Activated naive CD4-positive, alpha-beta T cell treated with anti-CD3 and anti-CD28 coated beads, Interleukin-2, amount 10 ng/mL, durations not matched to agents 7 days and 5 days (primary cell): ENCODE results near the gene CHM.

Experiments
- CTCF ChIA-PET: fragments of 350-600 bp; sonication (Branson Sonifier 250); formaldehyde crosslinking; loops from one replicate; lab custom pipeline; 2021; ENCODE audit warnings: antibody characterized with exemption; lab: Charles Lee
- DNase-seq: peaks from one replicate; pipeline ENCODE4 v3.0.0-alpha.2; 2020
- H3K27ac Mint-ChIP-seq: one replicate; pipeline ENCODE4 v1.8.0; 2021; ENCODE audit warnings: mild to moderate bottlenecking, moderate library complexity, mixed read lengths
- H3K27me3 Mint-ChIP-seq: one replicate; pipeline ENCODE4 v1.8.0; 2021; ENCODE audit warnings: mild to moderate bottlenecking, mixed read lengths
- H3K36me3 Mint-ChIP-seq: one replicate; pipeline ENCODE4 v1.8.0; 2021; ENCODE audit warnings: mixed read lengths
- H3K4me1 Mint-ChIP-seq: one replicate; pipeline ENCODE4 v1.8.0; 2021; ENCODE audit warnings: mixed read lengths
- H3K4me3 Mint-ChIP-seq: one replicate; pipeline ENCODE4 v1.8.0; 2021; ENCODE audit warnings: mild to moderate bottlenecking, moderate library complexity, mixed read lengths
- H3K9me3 Mint-ChIP-seq: one replicate; pipeline ENCODE4 v1.8.0; 2021; ENCODE audit warnings: mixed read lengths

The CHM gene

DNA sequence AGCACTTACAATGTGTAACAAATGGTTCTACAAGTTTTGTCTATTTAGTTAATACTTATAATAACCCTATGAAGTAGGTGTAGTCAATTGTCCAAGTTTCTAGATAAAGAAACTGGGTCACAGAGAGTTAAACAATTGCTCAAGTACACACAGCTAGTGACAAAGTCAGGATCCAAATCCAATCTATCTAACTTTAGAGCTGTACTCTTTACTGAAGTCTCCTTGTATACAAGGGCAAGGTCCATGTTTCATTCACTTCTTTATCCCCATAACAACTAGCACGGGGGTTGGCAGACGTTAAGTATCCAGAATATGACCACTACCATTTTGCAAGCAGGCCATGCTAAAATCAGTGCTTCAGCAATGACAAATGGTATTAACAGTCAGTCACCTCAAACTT is 141.0 kb downstream of the CHM start:
- Mint-ChIP-seq H3K4me1 (no peaks in the 10 kb centered on the region), H3K27ac (no peak overlapping the region), H3K9me3 (no peaks in the 10 kb centered on the region), H3K36me3 (peaks cover 2% of the 10 kb centered on the region), H3K27me3 (no peaks in the 10 kb centered on the region), H3K4me3 (no peak overlapping the region)
- CTCF ChIA-PET = no interaction called here
- DNase-seq = no peak

DNA sequence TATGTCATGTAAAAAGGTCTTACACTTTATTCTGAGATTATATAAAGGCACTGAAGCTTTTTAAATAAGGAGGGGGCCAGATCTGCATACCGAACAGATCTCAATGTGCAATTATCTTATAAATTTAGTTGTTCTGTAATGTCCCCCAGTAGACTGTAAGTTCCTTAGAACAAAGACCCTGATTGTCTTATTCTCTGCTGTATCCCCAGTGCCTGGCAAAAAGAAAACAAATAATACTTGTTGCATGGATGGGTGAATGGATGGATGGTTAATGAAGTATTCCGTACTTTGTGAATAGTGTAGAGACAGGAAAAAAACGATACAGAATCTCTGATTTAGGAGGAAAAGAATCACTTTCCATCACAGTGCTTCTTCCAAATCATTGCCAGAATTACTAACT is 141.5 kb downstream of the CHM start:
- CTCF ChIA-PET = no interaction called here
- Mint-ChIP-seq H3K4me1 (no peaks in the 10 kb centered on the region), H3K36me3 (peaks cover 1% of the 10 kb centered on the region), H3K27ac (no peak overlapping the region), H3K27me3 (no peaks in the 10 kb centered on the region), H3K9me3 (no peaks in the 10 kb centered on the region), H3K4me3 (no peak overlapping the region)
- DNase-seq = no peak

DNA sequence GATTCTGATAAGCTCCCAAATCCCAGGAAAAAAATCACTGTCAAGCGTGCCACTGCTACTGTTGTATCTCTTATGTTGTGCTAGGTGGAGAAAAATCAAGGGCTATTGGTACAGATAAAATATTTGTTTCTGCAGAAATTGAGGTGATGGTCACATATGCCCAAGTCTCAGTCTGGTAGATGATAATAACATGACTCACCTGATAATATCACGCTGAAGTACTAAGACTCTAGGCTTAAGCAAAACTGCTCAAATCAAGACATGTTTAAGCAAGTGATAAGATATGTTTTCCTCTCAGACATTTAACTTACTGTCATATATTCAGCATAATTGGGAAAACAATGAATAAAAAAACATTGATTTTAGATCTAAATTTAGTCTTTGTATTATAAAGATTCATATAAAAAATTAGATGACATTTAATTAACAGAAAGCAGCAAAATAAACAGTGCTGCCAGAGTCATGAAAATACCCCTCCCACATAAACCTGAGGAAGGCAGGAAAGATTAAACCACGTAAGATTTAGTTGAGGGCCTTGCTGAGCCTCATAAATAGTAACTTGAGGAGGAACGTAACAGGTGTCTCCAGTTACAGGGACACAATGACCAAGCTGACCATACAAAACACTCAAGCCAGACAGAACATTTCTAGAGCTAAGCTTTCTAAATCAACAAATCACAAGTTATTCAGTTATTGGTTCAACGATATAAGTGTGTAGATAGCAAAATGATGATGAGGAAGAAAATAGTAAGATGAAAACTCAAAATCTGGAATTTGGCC is 143.5 kb downstream of the CHM start:
- CTCF ChIA-PET = no interaction called here
- no peaks in the 10 kb centered on the region for H3K4me1 Mint-ChIP-seq
- H3K27me3 Mint-ChIP-seq = no peaks in the 10 kb centered on the region
- no peak for DNase-seq
- peaks cover 1% of the 10 kb centered on the region for H3K36me3 Mint-ChIP-seq
- H3K27ac Mint-ChIP-seq = no peak overlapping the region
- H3K9me3 Mint-ChIP-seq = no peaks in the 10 kb centered on the region
- no peak overlapping the region for H3K4me3 Mint-ChIP-seq

DNA sequence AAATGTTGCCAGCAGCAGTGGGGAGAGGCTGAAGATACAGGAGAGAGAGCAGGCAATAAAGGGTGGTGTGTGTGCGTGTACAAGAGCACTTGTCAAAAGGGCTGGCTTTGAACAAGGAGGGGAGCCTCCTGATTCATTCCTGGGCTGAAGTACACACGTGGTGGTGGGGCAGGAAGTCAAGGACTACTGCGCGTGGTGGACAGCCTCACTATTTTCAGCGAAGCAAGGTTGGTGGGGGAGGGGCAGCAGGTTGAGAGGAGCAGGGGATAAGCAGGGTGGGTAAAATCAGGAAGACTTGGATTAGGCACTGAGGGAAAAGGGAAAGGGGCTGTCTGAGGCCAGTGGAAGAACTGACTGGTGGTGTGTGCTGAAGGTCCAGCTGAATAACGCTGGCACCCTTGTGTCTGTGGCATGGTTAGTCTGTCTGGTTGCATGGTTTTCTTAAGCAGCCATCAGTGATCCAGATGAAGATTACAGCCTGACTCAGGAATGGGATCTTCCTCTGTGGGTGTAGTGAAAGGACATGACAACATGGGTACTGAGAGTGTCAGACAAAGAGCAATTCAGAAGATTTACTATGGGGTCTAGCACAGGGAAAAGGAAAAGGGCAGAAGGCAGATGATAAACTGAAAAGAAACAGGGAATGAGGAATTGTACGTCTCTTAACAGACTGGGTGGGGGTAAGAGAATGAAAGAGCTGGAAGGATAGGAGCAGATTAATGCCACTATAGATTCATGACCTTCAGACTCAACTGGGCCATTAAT is 149.8 kb downstream of the CHM start:
- H3K4me3 Mint-ChIP-seq = no peak overlapping the region

DNA sequence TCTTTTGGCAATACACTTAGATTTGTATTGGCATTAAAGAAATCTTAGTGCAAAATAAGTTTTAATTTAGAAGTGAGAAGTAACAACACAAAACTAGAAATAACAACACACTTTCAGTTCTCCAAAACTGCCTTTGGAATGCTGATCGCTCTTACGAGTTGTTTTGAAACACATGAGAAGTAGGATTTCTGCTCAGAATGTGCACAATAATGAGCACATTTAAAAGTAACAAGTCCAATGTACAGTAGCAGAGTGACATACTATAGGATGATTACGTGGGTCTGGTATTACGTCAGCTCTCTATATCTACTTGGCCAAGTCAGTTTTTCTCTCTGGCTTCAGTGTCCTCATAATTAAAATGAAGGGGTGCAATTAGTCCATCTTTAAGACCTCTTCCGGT is 164.8 kb downstream of the CHM start:
- no peak overlapping the region for H3K4me3 Mint-ChIP-seq
- peaks cover 7% of the 10 kb centered on the region for H3K36me3 Mint-ChIP-seq
- no peak overlapping the region for H3K27ac Mint-ChIP-seq
- no peak for DNase-seq
- no peaks in the 10 kb centered on the region for H3K4me1 Mint-ChIP-seq
- no peaks in the 10 kb centered on the region for H3K27me3 Mint-ChIP-seq
- no peaks in the 10 kb centered on the region for H3K9me3 Mint-ChIP-seq
- CTCF ChIA-PET = no interaction called here

More for the DNA sequence above, 149.8 kb downstream of the CHM start:
- no peak for DNase-seq
- no peaks in the 10 kb centered on the region for H3K9me3 Mint-ChIP-seq
- CTCF ChIA-PET = no interaction called here
- H3K27ac Mint-ChIP-seq = peak overlapping the region; percentile 24
- H3K36me3 Mint-ChIP-seq = peaks cover 10% of the 10 kb centered on the region
- no peaks in the 10 kb centered on the region for H3K27me3 Mint-ChIP-seq
- no peaks in the 10 kb centered on the region for H3K4me1 Mint-ChIP-seq

DNA sequence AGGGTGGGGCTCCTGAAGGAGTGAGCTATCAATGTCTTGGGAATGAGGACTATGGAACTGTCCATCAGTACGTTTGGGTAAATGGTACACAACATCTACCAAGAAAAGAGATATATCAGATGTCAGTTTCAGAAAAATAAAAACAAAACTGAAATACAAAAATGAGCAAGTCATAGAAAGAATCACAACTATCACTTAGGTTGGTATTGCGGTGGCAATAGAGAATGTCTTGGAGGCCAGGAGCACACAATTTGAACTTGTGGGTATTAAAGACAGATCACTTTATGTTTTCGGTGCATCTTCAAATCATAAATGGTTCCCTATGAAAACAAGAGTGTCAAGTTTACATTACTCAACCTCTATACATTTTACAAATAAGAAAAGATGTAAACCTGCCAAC is 176.8 kb downstream of the CHM start:
- H3K27ac Mint-ChIP-seq = no peak overlapping the region
- H3K4me3 Mint-ChIP-seq = no peak overlapping the region
- CTCF ChIA-PET = no interaction called here
- H3K27me3 Mint-ChIP-seq = no peaks in the 10 kb centered on the region
- DNase-seq = no peak
- H3K36me3 Mint-ChIP-seq = peaks cover 34% of the 10 kb centered on the region
- no peaks in the 10 kb centered on the region for H3K4me1 Mint-ChIP-seq
- peaks cover 8% of the 10 kb centered on the region for H3K9me3 Mint-ChIP-seq

DNA sequence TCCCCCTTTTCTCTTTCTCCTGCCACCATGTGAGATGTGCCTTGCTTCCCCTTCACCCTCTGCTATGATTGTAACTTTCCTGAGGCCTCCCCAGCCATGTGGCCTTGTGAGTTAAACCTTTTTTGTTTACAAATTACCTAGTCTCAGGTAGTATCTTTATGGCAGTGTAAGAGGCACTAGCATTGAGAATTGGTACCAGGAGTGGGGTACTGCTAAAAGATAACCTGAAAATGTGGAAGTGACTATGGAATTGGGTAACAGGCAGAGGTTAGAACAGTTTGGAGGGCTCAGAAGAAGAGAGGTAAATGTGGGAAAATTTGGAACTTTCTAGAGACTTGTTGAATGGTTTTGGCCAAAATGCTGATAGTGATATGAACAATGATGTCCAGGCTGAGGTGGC is 182.0 kb downstream of the CHM start:
- Mint-ChIP-seq H3K4me3 (no peak overlapping the region), H3K27ac (no peak overlapping the region), H3K4me1 (no peaks in the 10 kb centered on the region), H3K36me3 (peaks cover 46% of the 10 kb centered on the region), H3K27me3 (no peaks in the 10 kb centered on the region), H3K9me3 (peaks cover 12% of the 10 kb centered on the region)
- CTCF ChIA-PET = no interaction called here
- no peak for DNase-seq

DNA sequence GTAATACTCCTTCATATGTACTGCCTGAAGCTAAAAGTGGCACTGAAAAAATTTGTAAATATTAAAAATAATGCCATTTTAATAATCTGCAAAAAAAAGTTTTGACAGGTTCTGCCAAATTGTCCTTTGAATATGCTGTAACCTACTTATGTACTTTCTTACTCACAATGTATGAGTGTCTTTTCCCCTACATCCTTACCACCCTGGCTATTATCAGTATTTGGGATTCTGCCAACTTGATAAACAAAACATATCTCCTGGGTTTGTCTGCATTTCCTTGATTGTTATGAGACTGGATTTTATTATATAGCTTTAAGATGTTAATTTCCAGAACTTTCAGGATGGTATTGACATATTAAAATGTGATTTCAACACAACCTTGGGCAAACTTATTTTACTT is 187.9 kb downstream of the CHM start:
- no peaks in the 10 kb centered on the region for H3K9me3 Mint-ChIP-seq
- no peak for DNase-seq
- no peak overlapping the region for H3K4me3 Mint-ChIP-seq
- no peaks in the 10 kb centered on the region for H3K27me3 Mint-ChIP-seq
- CTCF ChIA-PET = interaction anchor here (0.6 kb wide), 1 partner anchor 91 kb away, joined by 3 read pairs; no protein-coding TSS in a partner anchor
- no peak overlapping the region for H3K27ac Mint-ChIP-seq
- peaks cover 9% of the 10 kb centered on the region for H3K36me3 Mint-ChIP-seq
- H3K4me1 Mint-ChIP-seq = no peaks in the 10 kb centered on the region

DNA sequence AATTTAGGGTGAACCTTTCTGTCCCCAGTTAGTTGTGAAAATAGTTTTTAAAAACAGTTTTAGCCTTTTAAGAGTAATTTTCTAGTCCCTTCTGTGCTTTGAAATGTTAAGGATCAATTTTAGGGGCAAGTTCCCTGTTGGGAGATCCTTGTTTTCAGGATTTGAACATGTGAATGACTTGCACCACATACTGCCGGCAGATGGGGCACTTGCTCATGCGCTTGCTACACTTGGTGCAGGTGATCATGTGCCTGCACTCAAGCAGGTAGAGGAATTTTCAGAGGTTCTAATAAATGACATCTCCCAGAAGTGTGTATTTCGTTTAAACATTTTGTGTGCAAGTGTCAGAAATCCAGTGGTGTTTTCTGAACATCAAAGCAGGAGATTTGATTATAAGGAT is 195.9 kb downstream of the CHM start:
- peak; percentile 40 for DNase-seq
- Mint-ChIP-seq H3K4me1 (no peaks in the 10 kb centered on the region), H3K36me3 (no peaks in the 10 kb centered on the region), H3K4me3 (no peak overlapping the region), H3K27ac (no peak overlapping the region), H3K27me3 (no peaks in the 10 kb centered on the region), H3K9me3 (no peaks in the 10 kb centered on the region)
- CTCF ChIA-PET = interaction anchor here (1.9 kb wide), 1 partner anchor 320 kb away, joined by 5 read pairs; no protein-coding TSS in a partner anchor

DNA sequence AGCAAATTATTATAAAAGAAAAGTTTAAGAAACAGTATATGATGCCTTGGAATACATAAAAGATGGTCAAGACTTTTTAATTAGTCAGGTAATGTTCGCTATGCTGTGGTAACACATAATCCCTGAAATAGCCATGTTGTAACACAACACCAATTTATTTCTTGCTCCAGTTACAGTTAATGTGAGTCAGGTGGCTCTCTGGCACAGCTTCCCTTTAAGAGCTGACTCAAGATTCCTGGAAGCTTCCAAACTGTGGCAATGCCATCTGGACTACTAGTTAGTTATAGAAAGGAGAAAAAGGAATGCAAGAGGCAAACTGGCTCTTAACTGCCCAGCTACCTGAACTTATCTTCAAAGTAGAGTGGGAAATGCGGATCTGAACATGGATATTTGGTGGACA is 210.5 kb downstream of the CHM start:
- H3K27me3 Mint-ChIP-seq = no peaks in the 10 kb centered on the region
- H3K4me3 Mint-ChIP-seq = no peak overlapping the region
- CTCF ChIA-PET = no interaction called here
- no peak for DNase-seq
- peaks cover 2% of the 10 kb centered on the region for H3K9me3 Mint-ChIP-seq
- H3K27ac Mint-ChIP-seq = no peak overlapping the region
- H3K4me1 Mint-ChIP-seq = no peaks in the 10 kb centered on the region
- H3K36me3 Mint-ChIP-seq = no peaks in the 10 kb centered on the region

DNA sequence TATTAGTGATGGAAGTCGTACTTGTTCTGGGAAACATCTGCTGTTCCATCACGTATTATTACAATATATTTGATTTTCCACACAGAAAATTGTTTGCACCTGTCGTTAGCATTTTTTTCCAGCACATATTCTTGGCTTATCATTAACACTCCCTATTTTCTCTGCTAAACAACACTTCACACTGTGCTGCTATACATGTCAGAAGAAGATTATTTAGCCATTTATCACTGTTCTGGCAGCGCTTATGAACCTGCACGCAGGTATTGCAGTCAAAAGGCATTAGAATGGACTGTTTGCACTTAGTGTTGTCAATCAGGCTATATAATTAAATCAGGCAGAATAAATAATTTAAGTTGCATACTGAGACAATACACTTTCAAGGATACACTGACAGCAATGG is 218.6 kb downstream of the CHM start:
- H3K9me3 Mint-ChIP-seq = peaks cover 2% of the 10 kb centered on the region
- no peaks in the 10 kb centered on the region for H3K4me1 Mint-ChIP-seq
- DNase-seq = no peak
- no peaks in the 10 kb centered on the region for H3K36me3 Mint-ChIP-seq
- no peak overlapping the region for H3K27ac Mint-ChIP-seq
- CTCF ChIA-PET = no interaction called here
- H3K4me3 Mint-ChIP-seq = no peak overlapping the region
- no peaks in the 10 kb centered on the region for H3K27me3 Mint-ChIP-seq

DNA sequence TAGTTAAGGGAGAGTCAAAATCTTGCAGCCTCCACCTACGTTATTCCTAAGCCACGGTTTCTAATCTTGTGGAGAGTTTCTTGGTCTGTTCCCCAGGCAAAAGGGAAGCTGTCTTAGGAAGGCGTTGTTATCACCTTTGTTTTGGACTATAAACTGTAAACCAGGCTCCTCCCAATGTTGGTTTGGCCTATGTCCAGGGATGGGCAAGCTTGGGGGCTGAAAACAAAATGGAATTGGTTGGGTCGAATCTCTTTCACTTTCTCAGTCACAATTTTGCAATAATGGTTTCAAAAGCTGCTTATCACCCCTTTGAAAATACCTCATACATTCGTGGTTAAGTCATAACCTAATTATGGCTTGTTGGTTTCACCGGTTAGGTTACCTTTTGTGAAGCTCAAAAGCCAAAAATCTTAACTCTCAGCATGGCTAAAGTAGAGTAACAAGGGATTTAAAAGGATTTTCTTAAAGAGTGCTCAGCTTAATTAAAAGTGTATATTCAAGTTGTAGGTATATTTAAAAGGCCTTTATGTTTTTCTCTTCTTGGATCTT is 232.1 kb downstream of the CHM start:
- Mint-ChIP-seq H3K27me3 (no peaks in the 10 kb centered on the region), H3K4me3 (no peak overlapping the region), H3K9me3 (peaks cover 15% of the 10 kb centered on the region), H3K4me1 (no peaks in the 10 kb centered on the region), H3K36me3 (no peaks in the 10 kb centered on the region), H3K27ac (no peak overlapping the region)
- no peak for DNase-seq
- CTCF ChIA-PET = no interaction called here
